GM23248 (cell line): ENCODE results near the gene NUDT2.
"Not testable (repeated sequence)": the region's sequence is repeated elsewhere in the genome, so short reads cannot be mapped to it uniquely, and the experiment has no call there.

Experiments used
- EZH2 ChIP-seq: fragments of 200-600 bp; sonication (generic); IDR thresholded peaks from 2 replicates; pipeline ENCODE4 v1.6.1; 2018; ENCODE audit warnings: antibody characterized with exemption, mild to moderate bottlenecking; ENCODE audit not compliant: insufficient read depth, poor library complexity, severe bottlenecking
- EZH2phosphoT487 ChIP-seq: fragments of 200-600 bp; sonication (generic); IDR thresholded peaks from 2 replicates; pipeline ENCODE4 v1.6.1; 2018; ENCODE audit warnings: antibody characterized with exemption, moderate library complexity, mild to moderate bottlenecking, low read depth; ENCODE audit not compliant: insufficient read depth

DNA sequence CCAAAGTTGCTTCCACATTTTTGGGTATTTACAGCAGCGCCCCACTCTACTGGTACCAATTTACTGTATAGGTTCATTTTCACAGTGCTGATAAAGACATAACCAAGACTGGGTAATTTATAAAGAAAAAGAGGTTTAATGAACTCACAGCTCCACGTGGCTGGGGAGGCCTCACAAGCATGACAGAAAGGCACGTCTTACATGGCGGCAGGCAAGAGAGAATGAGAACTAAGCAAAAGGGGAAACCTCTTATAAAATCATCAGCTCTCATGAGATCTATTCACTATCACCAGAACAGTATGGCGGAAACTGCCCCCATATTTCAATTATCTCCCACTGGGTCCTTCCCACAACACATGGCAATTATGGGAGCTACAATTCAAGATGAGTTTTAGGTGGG, 39.4 kb downstream of the NUDT2 start:
- TF ChIP-seq EZH2, EZH2phosphoT487: not testable (repeated sequence)
